Erythroblast (primary cell): ENCODE results near the gene CD33.

Source experiments
- GATA1 ChIP-seq: IDR thresholded peaks from 2 replicates; pipeline ENCODE4 v1.6.1; 2011; ENCODE audit warnings: low read depth, mild to moderate bottlenecking, control low read depth, low read length, moderate library complexity
- POLR2A ChIP-seq: IDR thresholded peaks from 2 replicates; pipeline ENCODE4 v1.6.1; 2011; ENCODE audit warnings: mild to moderate bottlenecking, low read length

GRCh38 chr19:51219971-51220370 is 4.9 kb upstream of the CD33 start:
- TF ChIP-seq POLR2A (no peak), GATA1 (no peak)
